NCI-H2029 treated with DMSO at 0.1 percent for 48 hours (cell line): Measurements from ENCODE around the gene SNX25.
"Not testable (repeated sequence)": the region's sequence is repeated elsewhere in the genome, so short reads cannot be mapped to it uniquely, and the experiment has no call there.

Source experiments
- DNase-seq: peaks from one replicate; lab custom pipeline; 2025; lab: John Stamatoyannopoulos, UW

The SNX25 gene

GRCh38 chr4:185235119-185235842 is 25.9 kb downstream of the SNX25 start:
- no peak for DNase-seq

GRCh38 chr4:185235843-185236503 is 26.6 kb downstream of the SNX25 start:
- no peak for DNase-seq

GRCh38 chr4:185237175-185237574 is 27.8 kb downstream of the SNX25 start:
- no peak for DNase-seq

- DNase-seq, result no peak
Observed at GRCh38 chr4:185238215-185238681, 28.9 kb downstream of the SNX25 start.

- no peak for DNase-seq
Observed at GRCh38 chr4:185238750-185239149, 29.4 kb downstream of the SNX25 start.

GRCh38 chr4:185240486-185240885 is 31.1 kb downstream of the SNX25 start:
- not testable (repeated sequence) for DNase-seq

- DNase-seq, result no peak
Observed at GRCh38 chr4:185242749-185243533, 33.5 kb downstream of the SNX25 start.

GRCh38 chr4:185243879-185244278 is 34.5 kb downstream of the SNX25 start:
- no peak for DNase-seq

- DNase-seq, result no peak
Observed at GRCh38 chr4:185244763-185245162, 35.4 kb downstream of the SNX25 start.

GRCh38 chr4:185246453-185246852 is 37.1 kb downstream of the SNX25 start:
- DNase-seq, result no peak

- no peak for DNase-seq
Observed at GRCh38 chr4:185247151-185247550, 37.8 kb downstream of the SNX25 start.

- DNase-seq, result no peak
Observed at GRCh38 chr4:185248393-185249039, 39.1 kb downstream of the SNX25 start.

GRCh38 chr4:185249105-185249504 is 39.7 kb downstream of the SNX25 start:
- DNase-seq, result no peak

GRCh38 chr4:185254434-185254833 is 45.0 kb downstream of the SNX25 start:
- DNase-seq, result no peak

GRCh38 chr4:185255868-185256267 is 46.5 kb downstream of the SNX25 start:
- DNase-seq, result no peak

GRCh38 chr4:185256446-185256845 is 47.0 kb downstream of the SNX25 start:
- no peak for DNase-seq

- no peak for DNase-seq
Observed at GRCh38 chr4:185257086-185257485, 47.7 kb downstream of the SNX25 start.

- no peak for DNase-seq
Observed at GRCh38 chr4:185257694-185258093, 48.3 kb downstream of the SNX25 start.

GRCh38 chr4:185258741-185259140 is 49.3 kb downstream of the SNX25 start:
- not testable (repeated sequence) for DNase-seq

- no peak for DNase-seq
Observed at GRCh38 chr4:185259719-185260118, 50.3 kb downstream of the SNX25 start.

GRCh38 chr4:185261946-185262345 is 52.5 kb downstream of the SNX25 start:
- DNase-seq, result no peak

GRCh38 chr4:185263419-185263818 is 54.0 kb downstream of the SNX25 start:
- DNase-seq, result no peak
